Subcutaneous adipose tissue (tissue), 4 donors: ENCODE data around the gene PTPRD. TPM values are rescaled to one million over a fixed set of nuclear protein-coding genes. Genes with fewer than 3 reads are reported as not detected.

Experiments used
- CTCF ChIP-seq: fragments of 450-650 bp; IDR thresholded peaks from one replicate; pipeline ENCODE4 v1.5.1; 2016; ENCODE audit warnings: low read depth, mild to moderate bottlenecking, control low read depth, antibody characterized with exemption, moderate library complexity
- total RNA-seq, 4 donors: library from RNA; depleted of rRNA; stranded (reverse); fragments of >200 nt; gene quantifications; one replicate each; pipeline ENCODE4 v1.1.0, GENCODE V29; 2016

The PTPRD gene
- total RNA-seq, 4 donors from 2014 or later: 5.1 to 17.3 (median 12.1) TPM

GRCh38 chr9:8726692-8727091 lies 1886.1 kb downstream of the PTPRD start:
- no peak for TF ChIP-seq CTCF

- TF ChIP-seq CTCF: no peak
Measured at GRCh38 chr9:8725635-8726034, 1887.2 kb downstream of the PTPRD start.

- no peak for TF ChIP-seq CTCF
Measured at GRCh38 chr9:8724284-8725018, 1888.4 kb downstream of the PTPRD start.

GRCh38 chr9:8723195-8723594 lies 1889.6 kb downstream of the PTPRD start:
- TF ChIP-seq CTCF: no peak

- TF ChIP-seq CTCF: no peak
Measured at GRCh38 chr9:8719833-8720486, 1892.8 kb downstream of the PTPRD start.

GRCh38 chr9:8718121-8718725 lies 1894.6 kb downstream of the PTPRD start:
- TF ChIP-seq CTCF: no peak

GRCh38 chr9:8717146-8717545 lies 1895.7 kb downstream of the PTPRD start:
- no peak for TF ChIP-seq CTCF
